ENCODE results near the gene BICC1. TPM values are rescaled to one million over a fixed set of nuclear protein-coding genes. Genes with fewer than 3 reads are reported as not detected.

BICC1 gene
- total and polyA plus RNA-seq, 2 of the 13 experiments (the other 11 are each of a cell fraction or from before 2014, with no cell fraction given), result 0.18 to 1.5 TPM

DNA sequence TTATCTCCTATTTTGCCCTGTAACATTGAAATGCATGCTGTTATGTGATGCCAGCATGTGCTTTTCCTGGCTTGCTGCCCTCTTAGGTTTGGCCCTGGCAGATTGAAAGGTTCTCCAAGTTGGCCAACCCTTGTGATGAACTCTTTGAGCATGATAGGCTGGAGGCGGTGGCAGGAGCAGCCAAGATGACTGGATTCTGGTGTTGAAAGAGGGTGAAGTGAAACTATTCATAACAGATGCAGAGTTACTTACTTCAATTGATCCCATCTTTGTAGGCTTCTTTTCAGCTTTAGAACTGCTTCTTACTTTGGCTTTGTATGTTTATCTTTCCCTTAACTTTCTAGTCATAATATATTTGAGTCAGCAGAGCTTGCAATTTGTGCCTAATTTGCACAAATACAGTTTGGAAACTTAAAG lies 57.6 kb downstream of the BICC1 start:
- intact Hi-C loops (cut with micrococcal nuclease; ENCODE audit: unreplicated experiment), result no loop called here
- Histone ChIP-seq H3K36me3 (replicated peaks in 1 of 2; ENCODE audit: control insufficient read depth in 1 of 2, insufficient read depth in 2 of 2, low read length in 2 of 2) (no peaks in the 10 kb centered on the region; a peak in 1 of 5 replicates), H3K27ac (ENCODE audit: extremely low read length, insufficient read depth, low read length) (no peak overlapping the region), H3K9ac (ENCODE audit: insufficient read depth, low read depth, low read length) (no peak overlapping the region), H3K79me2 (ENCODE audit: insufficient read depth, low read length) (no peaks in the 10 kb centered on the region), H4K20me1 (ENCODE audit: insufficient read depth, low read length) (no peaks in the 10 kb centered on the region), H3K27me3 (ENCODE audit: control insufficient read depth in 1 of 2, insufficient read depth in 2 of 2, low read length in 2 of 2) (no peaks in the 10 kb centered on the region), H3K4me1 (ENCODE audit: insufficient read depth, low read length) (no peaks in the 10 kb centered on the region), H3K4me2 (ENCODE audit: low read depth, low read length) (no peak overlapping the region), H3K4me3 (replicated peaks in 1 of 3; ENCODE audit: insufficient read depth in 1 of 3, low read depth in 2 of 3, low read length in 3 of 3) (no peak overlapping the region), H3K9me3 (ENCODE audit: low read length) (0 out of 2 replicates have a peak, but pooled peaks cover 7% of the 10 kb centered on the region), H2AFZ (ENCODE audit: low read length) (no peak overlapping the region)
- no peak for DNase-seq (ENCODE audit: low spot score)
- TF ChIP-seq MAFK (conservative IDR thresholded peaks at IDR 0.05 in 1 of 2, IDR thresholded peaks at IDR 0.05 in 1 of 2; ENCODE audit: low read length in 2 of 2), result 0 out of 4 replicates have a peak, but pooled peaks of 1 of the 2 experiments have one; percentile 16
- TF ChIP-seq ZNF747 (CRISPR knock-in tag; IDR thresholded peaks at IDR 0.05; ENCODE audit: borderline replicate concordance), result no peak
- TF ChIP-seq ZNF362 (CRISPR knock-in tag; IDR thresholded peaks at IDR 0.05; ENCODE audit: borderline replicate concordance), result no peak
- TF ChIP-seq MXD1 (CRISPR knock-in tag; IDR thresholded peaks at IDR 0.05), result no peak
- no peak for TF ChIP-seq ZNF564 (CRISPR knock-in tag; IDR thresholded peaks at IDR 0.05)
- no peak for TF ChIP-seq SOX6 (IDR thresholded peaks at IDR 0.05)
- no peak for TF ChIP-seq SOX6 (CRISPR knock-in tag; IDR thresholded peaks at IDR 0.05)
- TF ChIP-seq ZNF839 (CRISPR knock-in tag; IDR thresholded peaks at IDR 0.05; ENCODE audit: borderline replicate concordance), result no peak
- no peak for TF ChIP-seq SIX4 (CRISPR knock-in tag; IDR thresholded peaks at IDR 0.05)
- TF ChIP-seq, protein P1, sequence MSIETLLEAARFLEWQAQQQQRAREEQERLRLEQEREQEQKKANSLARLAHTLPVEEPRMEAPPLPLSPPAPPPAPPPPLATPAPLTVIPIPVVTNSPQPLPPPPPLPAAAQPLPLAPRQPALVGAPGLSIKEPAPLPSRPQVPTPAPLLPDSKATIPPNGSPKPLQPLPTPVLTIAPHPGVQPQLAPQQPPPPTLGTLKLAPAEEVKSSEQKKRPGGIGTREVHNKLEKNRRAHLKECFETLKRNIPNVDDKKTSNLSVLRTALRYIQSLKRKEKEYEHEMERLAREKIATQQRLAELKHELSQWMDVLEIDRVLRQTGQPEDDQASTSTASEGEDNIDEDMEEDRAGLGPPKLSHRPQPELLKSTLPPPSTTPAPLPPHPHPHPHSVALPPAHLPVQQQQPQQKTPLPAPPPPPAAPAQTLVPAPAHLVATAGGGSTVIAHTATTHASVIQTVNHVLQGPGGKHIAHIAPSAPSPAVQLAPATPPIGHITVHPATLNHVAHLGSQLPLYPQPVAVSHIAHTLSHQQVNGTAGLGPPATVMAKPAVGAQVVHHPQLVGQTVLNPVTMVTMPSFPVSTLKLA (IDR thresholded peaks at IDR 0.05), result peak; percentile 82
- no peak for TF ChIP-seq GPBP1L1 (CRISPR knock-in tag; IDR thresholded peaks at IDR 0.05)
- TF ChIP-seq HMG20A (CRISPR knock-in tag; IDR thresholded peaks at IDR 0.05; ENCODE audit: borderline replicate concordance), result no peak
- no peak for TF ChIP-seq ESRRA (CRISPR knock-in tag; IDR thresholded peaks at IDR 0.05; ENCODE audit: low read depth)
- no peak for TF ChIP-seq HDAC6 (IDR thresholded peaks at IDR 0.05; ENCODE audit: low read depth, low read length)
- TF ChIP-seq FOXA1 (IDR thresholded peaks at IDR 0.05), result no peak
- TF ChIP-seq FOXA1 (CRISPR knock-in tag; IDR thresholded peaks at IDR 0.05), result no peak
- no peak for TF ChIP-seq HNRNPL (IDR thresholded peaks at IDR 0.05; ENCODE audit: low read depth, low read length)
- FAIRE-seq, result no peak
- in situ Hi-C loops (cut with HindIII; ENCODE audit: extremely low pct_ligation_motif_present, low pct_unique_long_range_greater_than_20kb), result no loop called here
- ATAC-seq, result no peak
- WGBS (ENCODE audit: low lambda C conversion rate), result 100% methylated on average over 1 of the region's 1 CpG
- ChIA-PET POLR2A (no interaction called here), CTCF (ENCODE audit: low intra/inter-chr PET ratio, low total read pairs) (no interaction called here)
- BruUV-seq (replicated peaks), result no TSS peak
